H1 (cell line): ENCODE results near the gene ATG5. TPM values are rescaled to one million over a fixed set of nuclear protein-coding genes. Genes with fewer than 3 reads are reported as not detected.

Experiments
- CTCF ChIA-PET: fragments of 300-600 bp; sonication (Branson Sonifier 250); formaldehyde crosslinking; loops from one replicate; lab custom pipeline; 2021; ENCODE audit not compliant: partially characterized antibody; lab: Charles Lee
- POLR2A ChIA-PET: fragments of 300-600 bp; sonication (Branson Sonifier 250); formaldehyde crosslinking; loops from one replicate; lab custom pipeline; 2021; ENCODE audit warnings: inconsistent platforms; ENCODE audit not compliant: partially characterized antibody; lab: Charles Lee
- DNase-seq, 2 experiments: peaks; one replicate each; pipeline versions ENCODE4 v3.0.0 to v3.0.0-alpha.2; 2010 to 2022; ENCODE audit warnings: low spot score in 2 of 2, low read depth in 1 of 2, mixed read lengths in 1 of 2
- FAIRE-seq: peaks from 2 replicates; lab custom pipeline; 2011; peaks lifted over from hg19 to GRCh38; lab: Jason Lieb, UNC
- H2AFZ ChIP-seq: 2 replicates; pipeline ENCODE4 v1.8.1; 2012; ENCODE audit warnings: low read length, inconsistent platforms
- H2AK5ac ChIP-seq: 2 replicates; pipeline ENCODE4 v1.6.1; 2013; ENCODE audit warnings: low read depth, low read length
- H2BK120ac ChIP-seq: replicated peaks from 2 replicates; pipeline ENCODE3; 2013; ENCODE audit warnings: low read depth, low read length, inconsistent platforms
- H2BK12ac ChIP-seq: 2 replicates; pipeline ENCODE4 v1.6.1; 2013; ENCODE audit warnings: low read depth, low read length
- H2BK15ac ChIP-seq: 2 replicates; pipeline ENCODE4 v1.6.1; 2013; ENCODE audit warnings: low read length
- H2BK20ac ChIP-seq: 2 replicates; pipeline ENCODE4 v1.6.1; 2013; ENCODE audit warnings: low read length
- H2BK5ac ChIP-seq: 2 replicates; pipeline ENCODE4 v1.6.1; 2013; ENCODE audit warnings: low read depth, low read length
- H3K14ac ChIP-seq: 2 replicates; pipeline ENCODE4 v1.6.1; 2013; ENCODE audit warnings: inconsistent platforms; ENCODE audit not compliant: insufficient read length
- H3K18ac ChIP-seq: 2 replicates; pipeline ENCODE4 v1.6.1; 2013; ENCODE audit warnings: low read length; ENCODE audit errors: extremely low read depth
- H3K23ac ChIP-seq: 2 replicates; pipeline ENCODE4 v1.6.1; 2013; ENCODE audit warnings: inconsistent platforms; ENCODE audit not compliant: insufficient read length
- H3K23me2 ChIP-seq: 2 replicates; pipeline ENCODE4 v1.6.1; 2013; ENCODE audit warnings: low read depth, low read length
- H3K27ac ChIP-seq: 2 replicates; pipeline ENCODE4 v1.6.1; 2011; ENCODE audit warnings: low read depth, low read length, inconsistent platforms
- H3K27me3 ChIP-seq, 4 experiments: replicated peaks in 1 of 4; 1 replicate in 1 of 4; 2 replicates in 3 of 4; pipeline versions ENCODE4 v1.6.1 to v1.8.1; 2011 to 2013; ENCODE audit warnings: low read length in 3 of 4, mild to moderate bottlenecking in 3 of 4, inconsistent platforms in 2 of 4, mixed read lengths in 2 of 4, moderate library complexity in 1 of 4; ENCODE audit not compliant: control insufficient read depth in 3 of 4, insufficient read depth in 3 of 4; ENCODE audit errors: extremely low read depth in 1 of 4
- H3K36me3 ChIP-seq, 4 experiments: 2 replicates each; pipeline versions ENCODE4 v1.6.1 to v1.8.1; 2011 to 2013; ENCODE audit warnings: mild to moderate bottlenecking in 4 of 4, low read length in 3 of 4, moderate library complexity in 2 of 4, control low read depth in 1 of 4, inconsistent platforms in 1 of 4; ENCODE audit not compliant: insufficient read depth in 4 of 4, control insufficient read depth in 2 of 4
- H3K4ac ChIP-seq: replicated peaks from 2 replicates; pipeline ENCODE3; 2013; ENCODE audit warnings: low read length, low read depth, mixed read lengths, inconsistent platforms; ENCODE audit not compliant: insufficient read length
- H3K4me1 ChIP-seq, 4 experiments: replicated peaks in 1 of 4; 1 replicate in 1 of 4; 2 replicates in 3 of 4; pipeline versions ENCODE4 v1.6.1 to v1.8.1; 2011 to 2013; ENCODE audit warnings: low read length in 3 of 4, inconsistent platforms in 2 of 4, mixed read lengths in 1 of 4; ENCODE audit not compliant: insufficient read depth in 4 of 4, control insufficient read depth in 3 of 4
- H3K4me2 ChIP-seq, 2 experiments: 2 replicates each; pipeline versions ENCODE4 v1.6.1 to v1.8.1; 2011 to 2013; ENCODE audit warnings: low read depth in 2 of 2, low read length in 2 of 2, control low read depth in 1 of 2, inconsistent platforms in 1 of 2, mild to moderate bottlenecking in 1 of 2; ENCODE audit not compliant: insufficient read depth in 1 of 2
- H3K4me3 ChIP-seq, 4 experiments: fragments of 200-600, 300-600 bp in 1 of 4; sonication (generic), shearing (Covaris generic), sonication (Bioruptor Twin) in 1 of 4; 2 replicates each; pipeline versions ENCODE4 v1.5.1 to v1.8.1; 2011 to 2016; ENCODE audit warnings: low read length in 4 of 4, low read depth in 3 of 4, control low read depth in 2 of 4, inconsistent platforms in 2 of 4, mild to moderate bottlenecking in 2 of 4, mixed read lengths in 1 of 4, moderate library complexity in 1 of 4; ENCODE audit not compliant: insufficient read depth in 2 of 4; ENCODE audit errors: extremely low read depth in 1 of 4
- H3K56ac ChIP-seq: replicated peaks from 2 replicates; pipeline ENCODE3; 2013; ENCODE audit warnings: low read depth, mild to moderate bottlenecking, mixed read lengths, low read length, inconsistent platforms; ENCODE audit not compliant: insufficient read length
- H3K79me1 ChIP-seq: 2 replicates; pipeline ENCODE4 v1.6.1; 2013; ENCODE audit warnings: low read depth, low read length, control low read depth
- H3K79me2 ChIP-seq, 2 experiments: 2 replicates each; pipeline versions ENCODE4 v1.6.1 to v1.8.1; 2012 to 2013; ENCODE audit warnings: low read length in 2 of 2, mild to moderate bottlenecking in 2 of 2, inconsistent platforms in 1 of 2; ENCODE audit not compliant: insufficient read depth in 2 of 2, control insufficient read depth in 1 of 2
- H3K9ac ChIP-seq, 4 experiments: replicated peaks in 1 of 4; 1 replicate in 1 of 4; 2 replicates in 3 of 4; pipeline versions ENCODE4 v1.6.1 to v1.8.1; 2011 to 2013; ENCODE audit warnings: low read depth in 3 of 4, low read length in 3 of 4, control low read depth in 2 of 4, mild to moderate bottlenecking in 2 of 4, moderate library complexity in 2 of 4, inconsistent platforms in 1 of 4; ENCODE audit errors: extremely low read depth in 1 of 4
- H3K9me3 ChIP-seq, 2 experiments: 2 replicates each; pipeline versions ENCODE4 v1.6.1 to v1.8.1; 2012 to 2013; ENCODE audit warnings: mild to moderate bottlenecking in 2 of 2, moderate library complexity in 2 of 2, control low read depth in 1 of 2, inconsistent platforms in 1 of 2, low read depth in 1 of 2, low read length in 1 of 2, mixed read lengths in 1 of 2; ENCODE audit not compliant: insufficient read depth in 2 of 2
- H4K20me1 ChIP-seq, 2 experiments: replicated peaks in 1 of 2; 2 replicates each; pipeline versions ENCODE3 to v1.8.1; 2011 to 2013; ENCODE audit warnings: inconsistent platforms in 2 of 2, low read length in 2 of 2, mild to moderate bottlenecking in 1 of 2; ENCODE audit not compliant: insufficient read depth in 2 of 2, control insufficient read depth in 1 of 2
- H4K5ac ChIP-seq: 2 replicates; pipeline ENCODE4 v1.6.1; 2013; ENCODE audit warnings: low read length, low read depth, mixed read lengths, inconsistent platforms; ENCODE audit not compliant: insufficient read length
- H4K8ac ChIP-seq: 2 replicates; pipeline ENCODE4 v1.8.0; 2013; ENCODE audit warnings: mild to moderate bottlenecking, moderate library complexity, low read length, inconsistent platforms; ENCODE audit not compliant: insufficient read depth; ENCODE audit errors: extremely low read depth
- H4K91ac ChIP-seq: replicated peaks from 2 replicates; pipeline ENCODE3; 2013; ENCODE audit warnings: low read length, mixed read lengths, inconsistent platforms; ENCODE audit not compliant: insufficient read length
- BCL11A ChIP-seq, 2 experiments: IDR thresholded peaks; one replicate each; pipeline ENCODE4 v1.6.1; 2011; ENCODE audit warnings: low read depth in 2 of 2, low read length in 2 of 2, mild to moderate bottlenecking in 2 of 2
- CEBPB ChIP-seq: IDR thresholded peaks from 2 replicates; pipeline ENCODE4 v1.6.1; 2012; ENCODE audit warnings: low read depth, low read length
- GTF2F1 ChIP-seq: IDR thresholded peaks from 2 replicates; pipeline ENCODE4 v1.6.1; 2012; ENCODE audit warnings: low read depth, low read length, improper control_type of control experiment, borderline replicate concordance
- HDAC6 ChIP-seq: IDR thresholded peaks from one replicate; pipeline ENCODE4 v1.7.1; 2012; ENCODE audit warnings: low read depth, mild to moderate bottlenecking, inconsistent platforms, low read length, moderate library complexity
- POLR2AphosphoS5 ChIP-seq: IDR thresholded peaks from 2 replicates; pipeline ENCODE4 v1.6.1; 2011; ENCODE audit warnings: low read depth, low read length
- RBBP5 ChIP-seq: IDR thresholded peaks from 2 replicates; pipeline ENCODE4 v1.7.1; 2012; ENCODE audit warnings: low read depth, mild to moderate bottlenecking, inconsistent platforms, low read length, moderate library complexity, borderline replicate concordance
- WGBS, 2 experiments: shearing (Covaris generic) in 1 of 2; methylation state at CpG; one replicate each; pipeline versions ENCODE4 v1.1.6 to v1.1.7; 2013 to 2015; ENCODE audit warnings: low lambda C conversion rate in 2 of 2, mixed read lengths in 2 of 2, inconsistent platforms in 1 of 2, low coverage in 1 of 2, missing lambda C conversion rate in 1 of 2; ENCODE audit not compliant: insufficient replicate concordance in 2 of 2, insufficient coverage in 1 of 2, insufficient read length in 1 of 2; ENCODE audit errors: extremely low coverage in 1 of 2, missing lambda C conversion rate in 1 of 2; 5-methylcytosine and 5-hydroxymethylcytosine counted together
- polyA plus RNA-seq, 7 experiments: library from polyadenylated mRNA; depleted of rRNA in 3 of 7; stranded (reverse) in 5 of 7; unstranded in 2 of 7; fragments of >200 nt in 5 of 7; fragments of 200-250 nt in 2 of 7; gene quantifications; 1 replicate in 5 of 7; 2 replicates in 1 of 7; 4 replicates in 1 of 7; pipeline versions ENCODE4 v1.2.1 to v1.2.3, GENCODE V29; 2011 to 2013; ENCODE audit warnings: missing spikeins in 2 of 7, mixed read lengths in 2 of 7
- total RNA-seq: library from RNA; stranded (reverse); fragmentation: NEBNext Ultra II Directional; extraction: Animal tissue kit (Norgen Biotek cat#: 25700); gene quantifications from 2 replicates; pipeline ENCODE4 v1.2.1, GENCODE V29; 2021

ATG5 gene
- total and polyA plus RNA-seq, 2 of the 8 experiments (the other 6 are each of a cell fraction or from before 2014, with no cell fraction given): 18.2 to 39.0 TPM

- no peaks in the 10 kb centered on the region for H3K27me3 ChIP-seq
- POLR2A ChIA-PET: no interaction called here
- no peak overlapping the region for H2BK12ac ChIP-seq
- H3K18ac ChIP-seq: no peak overlapping the region
- H3K79me1 ChIP-seq: no peaks in the 10 kb centered on the region
- no peak overlapping the region for H3K14ac ChIP-seq
- no peak overlapping the region for H2BK15ac ChIP-seq
- H3K4me1 ChIP-seq: peaks cover 0 to 4% (median 0%) of the 10 kb centered on the region in 4 experiments; a peak in 2 of 7 replicates
- H2BK20ac ChIP-seq: no peak overlapping the region
- H3K36me3 ChIP-seq: no peaks in the 10 kb centered on the region
- H3K23me2 ChIP-seq: no peaks in the 10 kb centered on the region
- no peak overlapping the region for H3K27ac ChIP-seq
- H3K79me2 ChIP-seq: no peaks in the 10 kb centered on the region
- no peak overlapping the region for H4K8ac ChIP-seq
- 91% methylated on average over 1 of the region's 1 CpG; no CpG with 5 or more reads in 1 of the 2 experiments for WGBS, 2 experiments
- H4K5ac ChIP-seq: no peak overlapping the region
- peaks cover 0 to 2% of the 10 kb centered on the region in 2 experiments for H4K20me1 ChIP-seq
- no peak overlapping the region for H3K56ac ChIP-seq
- no peak overlapping the region for H2BK120ac ChIP-seq
- H3K9ac ChIP-seq: no peak overlapping the region
- CTCF ChIA-PET: interaction anchor here (0.6 to 1.2 kb wide), 4 partner anchors 12 to 72 kb away, joined by 3 to 4 read pairs (median 4); no protein-coding TSS in a partner anchor
- H2BK5ac ChIP-seq: no peak overlapping the region
- H2AFZ ChIP-seq: no peak overlapping the region
- H2AK5ac ChIP-seq: no peak overlapping the region
- no peak overlapping the region for H3K4ac ChIP-seq
- H3K23ac ChIP-seq: no peak overlapping the region
- no peak overlapping the region for H4K91ac ChIP-seq
- DNase-seq: no peak
- H3K4me3 ChIP-seq: no peak overlapping the region
- H3K4me2 ChIP-seq: no peak overlapping the region
- H3K9me3 ChIP-seq: no peaks in the 10 kb centered on the region
- FAIRE-seq: no peak
- TF ChIP-seq HDAC6: no peak
- no peak for TF ChIP-seq RBBP5
- TF ChIP-seq POLR2AphosphoS5: no peak
- no peak for TF ChIP-seq CEBPB
- TF ChIP-seq GTF2F1: no peak
- no peak for TF ChIP-seq BCL11A (IDR thresholded peaks at IDR 0.05; ENCODE audit: low read depth in 2 of 2, low read length in 2 of 2)
These were observed 48.1 kb upstream of the ATG5 start for GRCh38 chr6:106373502-106374239.
